H9 (cell line): ENCODE measurements around the gene C1D. TPM values are rescaled to one million over a fixed set of nuclear protein-coding genes. Genes with fewer than 3 reads are reported as not detected.

Experiments used
- DNase-seq: peaks from one replicate; pipeline ENCODE4 v3.0.0-alpha.2; 2017
- H2AFZ ChIP-seq: one replicate; pipeline ENCODE4 v1.6.1; 2013; ENCODE audit warnings: mild to moderate bottlenecking, low read length, control low read depth, moderate library complexity
- H2AK5ac ChIP-seq: 2 replicates; pipeline ENCODE4 v1.6.1; 2013; ENCODE audit warnings: low read length, control low read depth, mixed read lengths; ENCODE audit not compliant: insufficient read length
- H2BK120ac ChIP-seq: one replicate; pipeline ENCODE4 v1.6.1; 2013; ENCODE audit warnings: low read depth, mild to moderate bottlenecking, low read length, control low read depth, inconsistent platforms; ENCODE audit not compliant: poor library complexity, severe bottlenecking
- H2BK12ac ChIP-seq: 2 replicates; pipeline ENCODE4 v1.6.1; 2013; ENCODE audit warnings: low read length, control low read depth, mixed read lengths, low read depth; ENCODE audit not compliant: insufficient read length
- H2BK15ac ChIP-seq: 2 replicates; pipeline ENCODE4 v1.6.1; 2013; ENCODE audit warnings: low read depth, low read length, control low read depth
- H2BK20ac ChIP-seq: one replicate; pipeline ENCODE4 v1.6.1; 2013; ENCODE audit warnings: low read depth, mild to moderate bottlenecking, low read length, control low read depth, inconsistent platforms; ENCODE audit not compliant: poor library complexity, severe bottlenecking
- H2BK5ac ChIP-seq: 2 replicates; pipeline ENCODE4 v1.6.1; 2013; ENCODE audit warnings: low read length, control low read depth, mixed read lengths; ENCODE audit not compliant: insufficient read length
- H3K14ac ChIP-seq: 2 replicates; pipeline ENCODE4 v1.6.1; 2013; ENCODE audit warnings: low read length, control low read depth; ENCODE audit not compliant: insufficient read depth
- H3K18ac ChIP-seq: 2 replicates; pipeline ENCODE4 v1.6.1; 2013; ENCODE audit warnings: low read depth, mild to moderate bottlenecking, mixed read lengths, low read length, control low read depth; ENCODE audit not compliant: insufficient read length
- H3K23ac ChIP-seq: 2 replicates; pipeline ENCODE4 v1.6.1; 2013; ENCODE audit warnings: low read length, control low read depth, mixed read lengths, low read depth; ENCODE audit not compliant: insufficient read length
- H3K23me2 ChIP-seq: 2 replicates; pipeline ENCODE4 v1.6.1; 2013; ENCODE audit warnings: low read depth, mild to moderate bottlenecking, mixed read lengths, low read length, control low read depth; ENCODE audit not compliant: insufficient read length, poor library complexity, severe bottlenecking
- H3K27ac ChIP-seq: 2 replicates; pipeline ENCODE4 v1.5.1; 2013; ENCODE audit warnings: low read length, control low read depth, mixed read lengths, low read depth; ENCODE audit not compliant: insufficient read length
- H3K27me3 ChIP-seq: 2 replicates; pipeline ENCODE4 v1.6.1; 2013; ENCODE audit warnings: low read length, control low read depth, inconsistent platforms; ENCODE audit not compliant: insufficient read depth
- H3K4ac ChIP-seq: 2 replicates; pipeline ENCODE4 v1.6.1; 2013; ENCODE audit warnings: low read depth, mild to moderate bottlenecking, control low read depth, inconsistent platforms, low read length, moderate library complexity
- H3K4me1 ChIP-seq: 2 replicates; pipeline ENCODE4 v1.6.1; 2013; ENCODE audit warnings: low read length, control low read depth, inconsistent platforms; ENCODE audit not compliant: insufficient read depth
- H3K4me2 ChIP-seq: 2 replicates; pipeline ENCODE4 v1.6.1; 2013; ENCODE audit warnings: low read length, control low read depth, mixed read lengths; ENCODE audit not compliant: insufficient read length, insufficient read depth
- H3K56ac ChIP-seq: 2 replicates; pipeline ENCODE4 v1.6.1; 2013; ENCODE audit warnings: low read depth, mild to moderate bottlenecking, mixed read lengths, low read length, control low read depth; ENCODE audit not compliant: insufficient read length
- H3K79me1 ChIP-seq: 2 replicates; pipeline ENCODE4 v1.6.1; 2013; ENCODE audit warnings: low read depth, mild to moderate bottlenecking, moderate library complexity, low read length, control low read depth, inconsistent platforms; ENCODE audit not compliant: insufficient read depth, poor library complexity, severe bottlenecking
- H3K79me2 ChIP-seq: 2 replicates; pipeline ENCODE4 v1.6.1; 2013; ENCODE audit warnings: low read length, control low read depth, inconsistent platforms; ENCODE audit not compliant: insufficient read depth
- H3K9ac ChIP-seq: 2 replicates; pipeline ENCODE4 v1.6.1; 2013; ENCODE audit warnings: low read length, control low read depth, mixed read lengths; ENCODE audit not compliant: insufficient read length; ENCODE audit errors: extremely low read depth
- H3K9me3 ChIP-seq: one replicate; pipeline ENCODE4 v1.6.1; 2013; ENCODE audit warnings: low read depth, low read length, inconsistent platforms; ENCODE audit not compliant: control insufficient read depth
- H3T11ph ChIP-seq: one replicate; pipeline ENCODE4 v1.6.1; 2013; ENCODE audit warnings: mild to moderate bottlenecking, low read length, control low read depth, inconsistent platforms
- H4K20me1 ChIP-seq: one replicate; pipeline ENCODE4 v1.6.1; 2013; ENCODE audit not compliant: control insufficient read depth, insufficient read length, insufficient read depth
- H4K5ac ChIP-seq: 2 replicates; pipeline ENCODE4 v1.6.1; 2013; ENCODE audit warnings: low read depth, mild to moderate bottlenecking, mixed read lengths, low read length, control low read depth; ENCODE audit not compliant: insufficient read length
- H4K8ac ChIP-seq: replicated peaks from 2 replicates; pipeline ENCODE4 v1.6.1; 2013; ENCODE audit warnings: low read length, control low read depth, mixed read lengths, low read depth; ENCODE audit not compliant: insufficient read length
- H4K91ac ChIP-seq: 2 replicates; pipeline ENCODE4 v1.6.1; 2013; ENCODE audit warnings: low read depth, mild to moderate bottlenecking, moderate library complexity, mixed read lengths, low read length, control low read depth; ENCODE audit not compliant: insufficient read length
- H3K27ac Mint-ChIP-seq, 3 experiments: 2 replicates in 2 of 3; 3 replicates in 1 of 3; pipeline ENCODE4 v1.8.0; 2020 to 2021; ENCODE audit warnings: mixed read lengths in 3 of 3, mild to moderate bottlenecking in 1 of 3, moderate library complexity in 1 of 3
- H3K27me3 Mint-ChIP-seq: 2 replicates; pipeline ENCODE4 v1.8.0; 2021; ENCODE audit warnings: low read depth, mild to moderate bottlenecking, moderate library complexity, mixed read lengths
- H3K36me3 Mint-ChIP-seq, 3 experiments: 2 replicates in 2 of 3; 3 replicates in 1 of 3; pipeline ENCODE4 v1.8.0; 2020 to 2021; ENCODE audit warnings: low read depth in 3 of 3, mixed read lengths in 3 of 3; ENCODE audit not compliant: insufficient read depth in 1 of 3
- H3K4me1 Mint-ChIP-seq, 2 experiments: 2 replicates each; pipeline ENCODE4 v1.8.0; 2020; ENCODE audit warnings: mixed read lengths in 2 of 2
- H3K4me3 Mint-ChIP-seq, 2 experiments: 2 replicates in 1 of 2; 3 replicates in 1 of 2; pipeline ENCODE4 v1.8.0; 2020 to 2021; ENCODE audit warnings: mild to moderate bottlenecking in 2 of 2, mixed read lengths in 2 of 2, moderate library complexity in 1 of 2
- H3K9me3 Mint-ChIP-seq, 2 experiments: 2 replicates in 1 of 2; 3 replicates in 1 of 2; pipeline ENCODE4 v1.8.0; 2020; ENCODE audit warnings: mild to moderate bottlenecking in 2 of 2, mixed read lengths in 2 of 2, moderate library complexity in 1 of 2
- CTCF ChIP-seq: fragments of 200-600 bp; sonication (generic); conservative IDR thresholded peaks from 3 replicates; pipeline ENCODE4 v1.8.0; 2021; ENCODE audit warnings: antibody characterized with exemption, mild to moderate bottlenecking
- WGBS: extraction: QIAGEN DNeasy Blood & Tissue Kit; methylation state at CpG from one replicate; pipeline ENCODE4 v1.1.7; 2013; ENCODE audit warnings: missing lambda C conversion rate, low lambda C conversion rate, mixed read lengths; ENCODE audit not compliant: insufficient read length; ENCODE audit errors: extremely low coverage; 5-methylcytosine and 5-hydroxymethylcytosine counted together
- total RNA-seq: library from RNA; stranded (reverse); gene quantifications from 2 replicates; pipeline ENCODE4 v1.2.1, GENCODE V29; 2021

The C1D gene
- total RNA-seq, 1 experiment from 2014 or later = 19.7 TPM

- H3K9me3 ChIP-seq = no peaks in the 10 kb centered on the region
- H2BK5ac ChIP-seq = no peak overlapping the region
- no peak overlapping the region for H4K5ac ChIP-seq
- H3K14ac ChIP-seq = no peak overlapping the region
- H2AFZ ChIP-seq = no peak overlapping the region
- H3K79me1 ChIP-seq = no peaks in the 10 kb centered on the region
- H4K8ac ChIP-seq = no peak overlapping the region
- Mint-ChIP-seq H3K9me3 (peaks cover 10 to 11% of the 10 kb centered on the region in 2 experiments; a peak in 3 of 5 replicates), H3K27me3 (peaks cover under 1% of the 10 kb centered on the region), H3K36me3 (peaks cover 0 to 5% (median 0%) of the 10 kb centered on the region in 3 experiments; a peak in 1 of 7 replicates), H3K4me3 (no peak overlapping the region), H3K27ac (no peak overlapping the region), H3K4me1 (no peaks in the 10 kb centered on the region)
- H4K91ac ChIP-seq = no peak overlapping the region
- no peak overlapping the region for H2BK15ac ChIP-seq
- no peaks in the 10 kb centered on the region for H4K20me1 ChIP-seq
- no peak for TF ChIP-seq CTCF
- H3K56ac ChIP-seq = no peak overlapping the region
- no peak overlapping the region for H3K23ac ChIP-seq
- no peak overlapping the region for H2AK5ac ChIP-seq
- H3K9ac ChIP-seq = no peak overlapping the region
- H3K4me1 ChIP-seq = no peaks in the 10 kb centered on the region
- no peaks in the 10 kb centered on the region for H3K23me2 ChIP-seq
- no peaks in the 10 kb centered on the region for H3K27me3 ChIP-seq
- H2BK12ac ChIP-seq = no peak overlapping the region
- H2BK120ac ChIP-seq = no peak overlapping the region
- H3K27ac ChIP-seq = no peak overlapping the region
- no peak overlapping the region for H2BK20ac ChIP-seq
- no peak overlapping the region for H3K18ac ChIP-seq
- H3K4ac ChIP-seq = no peak overlapping the region
- H3T11ph ChIP-seq = no peak overlapping the region
- DNase-seq = no peak
- no CpG with 5 or more reads among the region's 6 CpGs for WGBS
- H3K4me2 ChIP-seq = no peak overlapping the region
- no peaks in the 10 kb centered on the region for H3K79me2 ChIP-seq
Measured at GRCh38 chr2:67996772-67997527, 65.9 kb downstream of the C1D start.
